ENCODE results near the gene PIGU. TPM values are rescaled to one million over a fixed set of nuclear protein-coding genes. Genes with fewer than 3 reads are reported as not detected.
"Not testable (repeated sequence)": the region's sequence is repeated elsewhere in the genome, so short reads cannot be mapped to it uniquely, and the experiment has no call there.

PIGU gene
- total RNA-seq, 1 donor from 2014 or later: 24.4 TPM

GRCh38 chr20:34706912-34707784, 30.3 kb upstream of the PIGU start:
- no peak for DNase-seq (ENCODE audit: low read depth)

GRCh38 chr20:34706302-34706875, 29.5 kb upstream of the PIGU start:
- DNase-seq (ENCODE audit: low read depth): no peak

- peak; percentile 91 for DNase-seq (ENCODE audit: low read depth)
Measured at GRCh38 chr20:34705397-34706301, 28.8 kb upstream of the PIGU start.

- no peak for DNase-seq (ENCODE audit: low read depth)
Measured at GRCh38 chr20:34705008-34705396, 28.1 kb upstream of the PIGU start.

GRCh38 chr20:34704177-34705007, 27.5 kb upstream of the PIGU start, which contains the start of gene TP53INP2:
Gene TP53INP2, plus strand, starts transcription at chr20:34704344. Its CDS starts 4,396 bp downstream, at chr20:34708740.
- DNase-seq (ENCODE audit: low read depth): peak; percentile 94

GRCh38 chr20:34703424-34704176, 26.7 kb upstream of the PIGU start:
- DNase-seq (ENCODE audit: low read depth): no peak

- DNase-seq (ENCODE audit: low read depth): no peak
Measured at GRCh38 chr20:34703061-34703423, 26.1 kb upstream of the PIGU start.

GRCh38 chr20:34701405-34702085, 24.7 kb upstream of the PIGU start:
- no peak for DNase-seq (ENCODE audit: low read depth)

- no peak for DNase-seq (ENCODE audit: low read depth)
Measured at GRCh38 chr20:34693414-34693813, 16.5 kb upstream of the PIGU start.

GRCh38 chr20:34691838-34692237, 14.9 kb upstream of the PIGU start:
- no peak for DNase-seq (ENCODE audit: low read depth)

GRCh38 chr20:34689486-34689885, 12.6 kb upstream of the PIGU start:
- DNase-seq (ENCODE audit: low read depth): no peak

- no peak for DNase-seq (ENCODE audit: low read depth)
Measured at GRCh38 chr20:34683667-34684066, 6.8 kb upstream of the PIGU start.

GRCh38 chr20:34680586-34681175, 3.8 kb upstream of the PIGU start:
- no peak for DNase-seq (ENCODE audit: low read depth)

GRCh38 chr20:34675993-34676641, 775 bp downstream of the PIGU start:
- DNase-seq (ENCODE audit: low read depth): no peak

- DNase-seq (ENCODE audit: low read depth): no peak
Measured at GRCh38 chr20:34675561-34675960, 1.3 kb downstream of the PIGU start.

GRCh38 chr20:34673412-34673811, 3.5 kb downstream of the PIGU start:
- DNase-seq (ENCODE audit: low read depth): no peak

GRCh38 chr20:34669094-34669493, 7.8 kb downstream of the PIGU start:
- no peak for DNase-seq (ENCODE audit: low read depth)

GRCh38 chr20:34664751-34665150, 12.1 kb downstream of the PIGU start:
- not testable (repeated sequence) for DNase-seq (ENCODE audit: low read depth)

Measured in myocyte (in vitro differentiated cells).